GM21619 (cell line): Measurements from ENCODE around the gene AMIGO2.

Experiments
- ATAC-seq: cut with Tn5 transposase; IDR thresholded peaks from one replicate; pipeline ENCODE4 v1.9.1; 2021; ENCODE audit not compliant: unreplicated experiment

Gene AMIGO2

DNA sequence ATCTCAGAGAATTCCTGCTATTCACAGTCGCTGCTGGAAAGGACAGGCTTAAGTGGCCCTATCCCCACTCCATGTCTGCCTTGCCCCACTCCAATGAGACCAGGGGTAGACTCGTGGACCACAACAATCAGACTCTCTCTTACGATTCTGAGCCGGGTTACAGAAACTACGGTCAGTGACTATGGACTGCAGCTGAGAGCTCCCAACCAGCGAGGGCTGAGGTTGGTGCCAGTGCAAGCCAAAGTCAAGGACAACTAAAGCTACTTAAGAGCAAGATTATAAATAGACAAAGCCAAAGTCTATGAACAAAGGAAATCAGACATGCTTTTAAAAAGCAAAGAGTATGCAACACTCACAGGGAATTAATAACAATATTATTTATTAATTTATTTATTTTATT, 18.3 kb upstream of the AMIGO2 start:
- no peak for ATAC-seq

- no peak for ATAC-seq
Observed at GRCh38 chr12:47097276-47097896, 17.6 kb upstream of the AMIGO2 start.

GRCh38 chr12:47095446-47096236, 15.9 kb upstream of the AMIGO2 start:
- ATAC-seq = no peak

DNA sequence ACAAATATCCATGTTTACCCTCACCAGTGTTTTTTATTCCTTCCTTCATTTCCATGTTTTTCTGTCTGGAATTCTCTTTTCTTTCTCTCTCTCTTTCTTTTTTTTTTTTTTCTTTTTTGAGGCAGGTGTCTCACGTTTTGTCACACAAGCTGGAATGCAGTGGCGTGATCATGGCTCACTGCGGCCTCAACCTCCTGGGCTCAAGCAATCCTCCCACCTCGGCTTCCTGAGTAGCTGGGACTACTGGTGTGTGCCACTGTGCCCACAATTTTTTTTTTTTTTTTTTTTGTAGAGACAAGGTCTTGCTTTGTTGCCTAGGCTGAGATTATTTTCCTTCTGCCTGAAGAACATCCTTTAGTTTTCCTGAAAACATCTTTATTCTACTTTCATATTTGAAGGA, 15.0 kb upstream of the AMIGO2 start:
- ATAC-seq = no peak

DNA sequence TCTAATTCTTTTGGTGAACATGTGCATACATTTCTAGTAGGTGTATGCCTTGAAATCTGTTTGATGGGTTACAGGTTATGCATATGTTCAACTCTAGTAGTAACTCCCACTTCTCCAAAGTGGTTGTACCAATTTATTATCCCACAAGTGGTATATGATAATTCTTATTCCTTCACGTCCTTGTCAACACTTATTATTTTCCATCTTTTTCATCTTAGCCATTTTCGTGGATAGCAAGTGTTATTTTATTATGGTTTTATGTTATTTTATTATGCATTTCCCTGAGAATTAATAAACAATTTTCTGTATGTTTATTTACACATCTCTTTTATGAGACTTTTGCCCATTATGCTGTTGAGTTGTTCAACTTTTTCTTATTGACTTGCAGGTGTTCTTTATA, 11.2 kb upstream of the AMIGO2 start:
- ATAC-seq = no peak

DNA sequence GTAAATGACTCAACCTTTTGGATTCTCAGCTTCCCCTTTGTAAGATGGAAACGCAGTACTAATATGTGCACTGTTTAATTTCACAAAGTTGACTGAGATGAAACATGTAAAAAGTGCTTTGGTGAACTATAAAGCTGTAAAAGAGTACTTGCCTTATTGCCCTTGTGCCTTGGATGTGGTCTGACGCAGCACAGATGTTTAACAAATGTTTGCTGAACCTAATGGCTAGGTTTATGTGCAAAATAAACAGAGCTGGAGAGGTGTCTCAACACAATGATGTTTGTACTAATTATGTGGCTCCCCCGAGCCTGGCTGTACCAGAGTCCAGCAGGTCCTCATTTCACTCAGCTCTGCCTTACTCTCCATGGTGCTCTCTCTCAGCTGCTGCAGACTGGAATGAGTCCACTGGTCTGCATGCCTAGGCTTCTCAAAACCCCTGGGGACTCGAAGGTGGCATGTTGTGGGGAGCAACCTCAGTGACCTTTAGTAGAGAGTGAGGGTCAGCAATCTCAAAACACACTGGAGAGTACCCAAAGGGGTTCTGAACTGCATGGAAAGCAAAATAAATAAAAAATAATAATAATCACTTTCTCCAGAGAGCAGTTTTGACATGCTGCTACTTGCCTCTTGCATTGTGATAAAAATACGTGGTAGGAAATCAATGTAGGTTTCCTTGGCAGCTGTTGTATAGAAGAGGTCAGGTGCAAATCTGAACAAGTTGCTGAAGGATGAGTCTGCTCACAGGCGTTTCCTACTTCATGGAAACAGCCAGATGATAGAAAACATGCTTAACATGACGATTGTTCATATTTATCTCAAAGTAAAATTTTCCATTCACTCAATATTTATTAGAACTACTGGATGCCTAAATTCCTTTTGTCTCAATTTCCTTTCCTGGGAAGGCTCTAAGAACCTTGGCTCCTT, 8.5 kb upstream of the AMIGO2 start:
- no peak for ATAC-seq

DNA sequence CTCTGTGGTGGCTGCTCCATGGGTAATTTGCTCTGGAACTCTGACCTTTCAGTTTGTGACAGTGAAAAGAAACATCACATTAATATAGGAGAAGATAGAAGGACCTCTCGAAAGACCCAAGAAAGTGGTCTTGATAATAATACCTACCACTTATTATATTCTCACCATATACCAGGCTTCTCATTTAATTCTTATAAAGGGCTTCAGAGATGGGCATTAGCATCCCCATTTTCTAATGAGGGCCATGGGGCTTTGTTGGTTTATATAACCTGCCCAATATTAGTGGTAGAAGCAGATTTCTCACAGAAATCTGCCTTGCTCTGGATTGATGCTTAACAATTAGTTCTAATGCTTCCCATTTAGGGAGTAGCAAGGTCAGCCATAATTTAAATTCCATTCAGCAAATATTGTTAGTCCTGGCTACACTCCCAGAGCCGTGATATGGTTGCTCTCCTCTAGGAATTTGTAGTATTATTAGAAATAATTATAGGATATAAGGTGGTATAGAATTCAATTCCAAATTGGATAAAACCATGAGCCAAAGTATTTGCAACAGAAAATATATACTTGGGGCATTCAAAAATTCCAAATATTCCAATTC, 7.4 kb upstream of the AMIGO2 start:
- no peak for ATAC-seq

GRCh38 chr12:47085815-47086252, 6.1 kb upstream of the AMIGO2 start:
- no peak for ATAC-seq

- ATAC-seq = no peak
Observed at GRCh38 chr12:47084172-47084571, 4.4 kb upstream of the AMIGO2 start.

DNA sequence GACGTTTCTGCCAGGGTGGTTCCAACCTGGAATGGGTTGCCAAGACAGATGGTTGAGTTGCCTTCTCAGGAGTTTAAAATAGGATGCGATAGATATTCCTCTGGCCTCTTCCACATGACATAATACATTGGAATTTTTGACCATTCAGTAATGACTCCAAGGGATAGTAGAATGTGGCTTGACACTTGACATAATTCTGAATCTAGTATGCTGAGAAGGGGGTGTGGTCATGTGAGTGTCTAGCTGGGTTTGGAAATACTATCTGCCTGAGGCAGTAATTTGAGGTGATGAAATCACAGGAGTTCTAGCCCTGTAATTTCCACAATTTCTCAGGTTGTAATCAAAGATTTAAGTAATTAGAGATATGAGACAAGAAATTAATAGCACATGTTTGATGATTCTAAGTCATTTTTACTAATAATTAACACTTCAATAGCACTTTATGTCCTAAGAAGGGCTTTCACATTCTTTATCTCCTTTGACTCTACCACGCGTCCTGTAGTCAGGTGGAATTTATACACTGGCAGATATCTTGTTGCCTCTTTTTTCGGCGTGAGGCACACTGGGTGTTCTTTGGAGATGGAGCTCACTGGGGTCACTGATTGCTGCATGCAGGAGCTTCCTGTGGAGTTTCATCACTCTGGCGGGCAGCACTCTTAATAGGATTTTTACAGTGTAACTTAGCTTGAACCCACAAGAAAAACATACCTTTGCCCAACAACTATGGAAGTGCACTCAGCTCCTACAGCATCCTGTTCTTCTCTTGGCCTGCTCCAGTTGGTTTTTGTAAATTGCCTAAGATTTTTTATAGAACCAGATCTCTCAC, 3.2 kb upstream of the AMIGO2 start:
- ATAC-seq = no peak

- ATAC-seq = no peak
Observed at GRCh38 chr12:47082283-47082682, 2.5 kb upstream of the AMIGO2 start.

DNA sequence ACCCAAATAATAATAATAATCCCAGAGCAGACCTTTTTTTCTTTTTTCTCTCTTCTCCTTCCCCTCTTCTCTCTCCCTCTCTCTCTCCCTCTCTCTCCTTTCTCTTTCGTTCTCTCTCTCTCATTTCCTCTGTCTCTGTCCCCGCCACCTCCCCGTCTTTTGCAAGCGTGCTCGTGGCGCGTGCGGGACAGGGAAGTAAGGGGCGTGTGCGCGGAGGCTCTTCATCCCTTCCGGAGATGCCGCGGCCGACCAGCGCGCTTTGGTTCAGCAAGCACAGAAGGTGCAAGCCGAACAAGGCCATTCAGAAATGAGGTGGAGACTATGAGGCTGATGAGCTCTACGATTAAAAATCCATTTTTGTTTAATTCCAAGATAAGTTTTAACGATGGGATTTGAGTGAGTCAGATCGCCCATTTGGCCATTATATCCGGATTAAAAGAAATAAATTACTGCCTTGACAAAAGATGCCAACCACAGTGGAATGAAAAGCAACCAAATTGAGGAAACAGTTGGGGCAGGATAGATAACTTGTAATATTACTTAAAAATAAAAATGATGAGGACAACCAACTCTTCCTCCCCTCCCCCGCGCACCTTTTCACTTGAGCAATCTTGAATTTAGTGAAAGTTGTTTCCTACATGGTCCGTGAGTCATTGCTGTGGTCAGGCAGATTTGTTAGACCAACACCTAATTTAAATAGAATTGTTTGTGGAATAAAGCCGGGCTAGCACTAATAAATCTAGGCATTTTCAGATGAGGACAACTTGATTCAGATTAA, 1.2 kb upstream of the AMIGO2 start:
- no peak for ATAC-seq

GRCh38 chr12:47079981-47080724, 394 bp upstream of the AMIGO2 start:
- peak; percentile 30 for ATAC-seq

DNA sequence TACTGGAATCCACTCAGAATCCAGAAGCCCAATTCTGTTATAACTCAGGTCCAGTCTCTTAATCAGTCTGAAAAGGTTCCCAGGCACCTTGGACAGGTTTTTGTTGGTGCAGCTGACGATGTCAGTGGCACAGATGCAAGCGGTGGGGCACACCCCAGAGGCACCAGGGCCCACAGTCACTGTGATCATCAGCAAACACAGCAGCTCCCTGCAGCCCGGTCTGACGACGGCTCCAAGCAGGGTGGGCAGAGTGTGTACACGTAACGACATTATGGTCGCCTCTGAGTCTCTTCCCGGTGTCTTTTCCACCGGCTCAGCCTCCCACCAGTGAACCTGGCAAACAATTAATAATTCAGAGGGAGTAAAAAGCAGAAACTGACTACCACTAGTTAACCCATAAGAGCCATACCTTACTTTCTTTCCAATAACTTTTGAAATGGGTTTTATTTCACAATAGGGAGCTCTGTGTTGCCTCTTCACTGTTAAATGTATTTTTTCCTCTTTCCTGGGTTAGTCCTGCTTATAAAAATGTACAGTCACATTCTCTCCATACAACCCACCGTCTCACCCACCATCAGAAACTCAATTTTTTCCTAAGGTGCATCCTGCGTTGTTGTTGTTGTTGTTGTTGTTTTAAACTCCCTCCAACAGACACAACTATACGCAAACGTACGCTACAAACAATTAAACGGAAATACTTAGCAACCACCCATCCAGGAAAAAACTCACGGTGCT, 859 bp downstream of the AMIGO2 start:
- no peak for ATAC-seq

GRCh38 chr12:47078086-47078395, 1.7 kb downstream of the AMIGO2 start:
- no peak for ATAC-seq

DNA sequence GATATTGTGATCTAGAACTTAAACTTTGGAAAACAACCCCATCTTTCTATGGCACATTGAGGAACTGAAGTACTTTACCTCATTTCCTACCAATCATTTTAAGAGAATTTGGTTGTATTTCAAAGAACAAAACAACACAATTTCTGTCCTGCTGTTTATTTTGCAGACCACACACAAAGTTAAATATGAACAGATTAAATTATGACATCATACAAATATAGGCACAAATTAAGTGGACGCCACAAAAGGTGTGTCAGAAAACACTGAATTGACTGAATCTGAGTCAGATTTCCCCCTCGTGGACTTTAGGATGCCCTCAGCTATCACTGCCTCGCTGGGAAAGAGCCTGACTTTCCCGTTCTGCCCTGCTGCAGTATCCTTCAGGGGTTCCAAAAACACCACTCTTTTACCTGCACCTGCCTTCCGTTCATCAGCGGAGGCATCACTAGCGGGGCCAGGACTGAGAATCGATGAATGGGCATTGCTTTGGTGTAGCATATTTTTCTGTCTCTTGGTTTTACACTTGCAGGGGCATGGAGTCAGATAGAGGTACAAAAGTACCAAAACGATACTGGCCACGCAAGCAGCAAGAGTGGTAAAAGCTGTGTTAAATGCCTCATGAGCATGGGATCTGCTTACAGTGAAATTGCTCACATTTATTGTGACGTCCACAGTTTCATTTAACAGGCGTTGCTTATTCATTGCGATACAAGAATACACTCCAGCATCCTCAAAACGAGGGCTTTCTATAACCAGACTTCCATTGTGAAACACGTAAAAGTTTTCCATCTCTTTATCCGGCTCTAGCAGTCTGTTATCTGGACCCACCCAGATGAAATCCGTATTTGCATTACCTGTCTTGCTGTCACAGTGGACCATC, 2.3 kb downstream of the AMIGO2 start:
- no peak for ATAC-seq
